HEK293 (cell line): Measurements from ENCODE around the gene PHACTR2.

Source experiments
- CTCF ChIA-PET: fragments of 350-600 bp; formaldehyde crosslinking; extraction: SDS; loops from one replicate; lab custom pipeline; 2021; ENCODE audit warnings: antibody characterized with exemption; lab: Yijun Ruan, JAX
- POLR2A ChIA-PET: fragments of 300-600 bp; formaldehyde crosslinking; extraction: SDS; loops from one replicate; lab custom pipeline; 2020; ENCODE audit warnings: antibody characterized with exemption, inconsistent platforms; lab: Yijun Ruan, JAX
- H3K27ac ChIP-seq: fragments of 200-500 bp; sonication (Bioruptor generic); 2 replicates; pipeline ENCODE4 v1.5.1; 2014; ENCODE audit warnings: low read depth, low read length, control low read depth, inconsistent platforms; ENCODE audit errors: extremely low read depth
- H3K36me3 ChIP-seq, 2 experiments: fragments of 200-500 bp in 1 of 2; sonication (Bioruptor generic) in 1 of 2; 1 replicate in 1 of 2; 2 replicates in 1 of 2; pipeline ENCODE4 v1.5.1; 2014 to 2017; ENCODE audit warnings: inconsistent platforms in 2 of 2, low read length in 2 of 2; ENCODE audit not compliant: control insufficient read depth in 2 of 2, insufficient read depth in 1 of 2
- H3K4me1 ChIP-seq: fragments of 200-500 bp; sonication (Bioruptor generic); 2 replicates; pipeline ENCODE4 v1.5.1; 2014; ENCODE audit warnings: mild to moderate bottlenecking, low read length, inconsistent platforms; ENCODE audit not compliant: control insufficient read depth, insufficient read depth
- H3K4me3 ChIP-seq: 2 replicates; pipeline ENCODE4 v1.5.1; 2011; ENCODE audit warnings: low read depth, mild to moderate bottlenecking, control low read depth, low read length, moderate library complexity
- H3K9me3 ChIP-seq: fragments of 200-500 bp; sonication (Bioruptor generic); 2 replicates; pipeline ENCODE4 v1.5.1; 2014; ENCODE audit warnings: low read depth, low read length, inconsistent platforms; ENCODE audit not compliant: control insufficient read depth, insufficient read depth
- GLI2 ChIP-seq: fragments of 450-650 bp; formaldehyde crosslinking; IDR thresholded peaks from 2 replicates; pipeline ENCODE4; 2017; ENCODE audit warnings: missing biosample characterization, missing genetic modification characterization, low read depth, borderline replicate concordance
- IKZF3 ChIP-seq: fragments of 450-650 bp; IDR thresholded peaks from 2 replicates; pipeline ENCODE4 v1.5.0; 2018; ENCODE audit warnings: missing biosample characterization, mild to moderate bottlenecking, missing genetic modification characterization, moderate library complexity
- KLF1 ChIP-seq: fragments of 450-650 bp; formaldehyde crosslinking; IDR thresholded peaks from 2 replicates; pipeline ENCODE4 v1.5.1; 2016; ENCODE audit warnings: missing biosample characterization, missing genetic modification characterization
- KLF7 ChIP-seq: fragments of 450-650 bp; formaldehyde crosslinking; IDR thresholded peaks from 2 replicates; pipeline ENCODE4 v1.5.1; 2016; ENCODE audit warnings: missing biosample characterization, missing genetic modification characterization, borderline replicate concordance
- MYNN ChIP-seq: fragments of 450-650 bp; formaldehyde crosslinking; IDR thresholded peaks from 2 replicates; pipeline ENCODE4 v1.5.1; 2016; ENCODE audit warnings: missing biosample characterization, missing genetic modification characterization, borderline replicate concordance
- MZF1 ChIP-seq: fragments of 450-650 bp; formaldehyde crosslinking; IDR thresholded peaks from 2 replicates; pipeline ENCODE4 v1.5.1; 2017; ENCODE audit warnings: missing biosample characterization, missing genetic modification characterization, borderline replicate concordance
- WT1 ChIP-seq: fragments of 450-650 bp; formaldehyde crosslinking; IDR thresholded peaks from 2 replicates; pipeline ENCODE4 v1.5.1; 2016; ENCODE audit warnings: missing biosample characterization, missing genetic modification characterization
- ZBTB20 ChIP-seq: fragments of 450-650 bp; formaldehyde crosslinking; IDR thresholded peaks from 2 replicates; pipeline ENCODE4 v1.5.1; 2016; ENCODE audit warnings: missing biosample characterization, missing genetic modification characterization
- ZIC2 ChIP-seq: fragments of 450-650 bp; formaldehyde crosslinking; IDR thresholded peaks from 2 replicates; pipeline ENCODE4 v1.5.1; 2016; ENCODE audit warnings: missing biosample characterization, missing genetic modification characterization
- ZNF138 ChIP-seq: fragments of 450-650 bp; formaldehyde crosslinking; IDR thresholded peaks from 2 replicates; pipeline ENCODE4 v1.5.1; 2016; ENCODE audit warnings: missing biosample characterization, missing genetic modification characterization, borderline replicate concordance
- ZNF223 ChIP-seq: fragments of 450-650 bp; formaldehyde crosslinking; IDR thresholded peaks from 2 replicates; pipeline ENCODE4 v1.5.1; 2016; ENCODE audit warnings: missing biosample characterization, missing genetic modification characterization
- ZNF24 ChIP-seq: fragments of 450-650 bp; formaldehyde crosslinking; IDR thresholded peaks from 2 replicates; pipeline ENCODE4 v1.5.1; 2016; ENCODE audit warnings: missing biosample characterization, missing genetic modification characterization
- ZNF266 ChIP-seq: fragments of 450-650 bp; formaldehyde crosslinking; IDR thresholded peaks from 2 replicates; pipeline ENCODE4 v1.5.1; 2016; ENCODE audit warnings: missing biosample characterization, missing genetic modification characterization, low read depth
- ZNF37A ChIP-seq: fragments of 450-650 bp; IDR thresholded peaks from 2 replicates; pipeline ENCODE4 v1.5.1; 2018; ENCODE audit warnings: missing biosample characterization, missing genetic modification characterization
- ZNF426 ChIP-seq: fragments of 450-650 bp; formaldehyde crosslinking; IDR thresholded peaks from 2 replicates; pipeline ENCODE4 v1.5.1; 2017; ENCODE audit warnings: missing biosample characterization, missing genetic modification characterization, mild to moderate bottlenecking, inconsistent platforms, moderate library complexity
- ZNF596 ChIP-seq: fragments of 450-650 bp; IDR thresholded peaks from 2 replicates; pipeline ENCODE4 v1.5.0; 2018; ENCODE audit warnings: missing biosample characterization, mild to moderate bottlenecking, missing genetic modification characterization, moderate library complexity
- ZNF658 ChIP-seq: fragments of 450-650 bp; formaldehyde crosslinking; IDR thresholded peaks from 2 replicates; pipeline ENCODE4; 2016; ENCODE audit warnings: missing biosample characterization, missing genetic modification characterization
- ZNF701 ChIP-seq: fragments of 450-650 bp; formaldehyde crosslinking; IDR thresholded peaks from 2 replicates; pipeline ENCODE4 v1.5.1; 2016; ENCODE audit warnings: missing biosample characterization, missing genetic modification characterization
- ZNF837 ChIP-seq: fragments of 450-650 bp; formaldehyde crosslinking; IDR thresholded peaks from 2 replicates; pipeline ENCODE4 v1.5.1; 2016; ENCODE audit warnings: missing biosample characterization, missing genetic modification characterization
- TF ChIP-seq, protein P1 (sequence below): fragments of 450-650 bp; formaldehyde crosslinking; IDR thresholded peaks from 2 replicates; pipeline ENCODE4 v1.5.1; 2016; ENCODE audit warnings: missing biosample characterization, missing genetic modification characterization
- TF ChIP-seq, protein P2 (sequence below): fragments of 450-650 bp; formaldehyde crosslinking; IDR thresholded peaks from 2 replicates; pipeline ENCODE4 v1.5.1; 2016; ENCODE audit warnings: missing biosample characterization, missing genetic modification characterization
- TF ChIP-seq, protein P3 (sequence below): fragments of 450-650 bp; formaldehyde crosslinking; IDR thresholded peaks from 2 replicates; pipeline ENCODE4 v1.5.1; 2017; ENCODE audit warnings: missing biosample characterization, missing genetic modification characterization
- TF ChIP-seq, protein P4 (sequence below): fragments of 450-650 bp; formaldehyde crosslinking; IDR thresholded peaks from 2 replicates; pipeline ENCODE4; 2016; ENCODE audit warnings: missing biosample characterization, missing genetic modification characterization
- TF ChIP-seq, protein P5 (sequence below): fragments of 450-650 bp; formaldehyde crosslinking; IDR thresholded peaks from 2 replicates; pipeline ENCODE4 v1.5.1; 2016; ENCODE audit warnings: missing biosample characterization, missing genetic modification characterization

Gene PHACTR2

DNA sequence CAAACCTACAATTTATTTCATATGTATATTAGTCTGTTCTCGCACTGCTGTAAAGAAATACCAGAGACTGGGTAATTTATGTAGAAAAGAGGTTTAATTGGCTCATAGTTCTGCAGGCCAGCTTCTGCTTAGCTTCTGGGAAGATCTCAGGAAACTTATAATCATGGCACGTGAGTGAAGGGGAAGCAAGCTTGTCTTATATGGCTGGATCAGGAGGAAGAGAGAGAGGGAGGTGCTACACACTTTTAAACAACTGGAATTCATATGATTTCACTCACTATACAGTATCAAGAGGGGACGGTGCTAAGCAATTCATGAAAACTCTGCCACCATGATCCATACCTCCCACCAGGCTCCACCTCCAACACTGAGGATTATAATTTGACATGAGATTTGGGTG lies 29.9 kb downstream of the PHACTR2 start:
- H3K9me3 ChIP-seq: no peaks in the 10 kb centered on the region
- ChIA-PET POLR2A (no interaction called here), CTCF (no interaction called here)
- H3K36me3 ChIP-seq: no peaks in the 10 kb centered on the region
- no peaks in the 10 kb centered on the region for H3K4me1 ChIP-seq
- H3K4me3 ChIP-seq: no peak overlapping the region
- TF ChIP-seq, protein P1, sequence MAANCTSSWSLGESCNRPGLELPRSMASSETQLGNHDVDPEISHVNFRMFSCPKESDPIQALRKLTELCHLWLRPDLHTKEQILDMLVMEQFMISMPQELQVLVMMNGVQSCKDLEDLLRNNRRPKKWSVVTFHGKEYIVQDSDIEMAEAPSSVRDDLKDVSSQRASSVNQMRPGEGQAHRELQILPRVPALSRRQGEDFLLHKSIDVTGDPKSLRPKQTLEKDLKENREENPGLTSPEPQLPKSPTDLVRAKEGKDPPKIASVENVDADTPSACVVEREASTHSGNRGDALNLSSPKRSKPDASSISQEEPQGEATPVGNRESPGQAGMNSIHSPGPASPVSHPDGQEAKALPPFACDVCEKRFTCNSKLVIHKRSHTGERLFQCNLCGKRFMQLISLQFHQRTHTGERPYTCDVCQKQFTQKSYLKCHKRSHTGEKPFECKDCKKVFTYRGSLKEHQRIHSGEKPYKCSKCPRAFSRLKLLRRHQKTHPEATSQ (tag by site-specific recombination): no peak
- TF ChIP-seq ZBTB20 (tag by site-specific recombination): no peak
- no peak for TF ChIP-seq IKZF3 (tag by site-specific recombination)
- no peak for TF ChIP-seq GLI2 (tag by site-specific recombination)
- TF ChIP-seq WT1: no peak
- TF ChIP-seq ZNF658: no peak
- TF ChIP-seq, protein P2, sequence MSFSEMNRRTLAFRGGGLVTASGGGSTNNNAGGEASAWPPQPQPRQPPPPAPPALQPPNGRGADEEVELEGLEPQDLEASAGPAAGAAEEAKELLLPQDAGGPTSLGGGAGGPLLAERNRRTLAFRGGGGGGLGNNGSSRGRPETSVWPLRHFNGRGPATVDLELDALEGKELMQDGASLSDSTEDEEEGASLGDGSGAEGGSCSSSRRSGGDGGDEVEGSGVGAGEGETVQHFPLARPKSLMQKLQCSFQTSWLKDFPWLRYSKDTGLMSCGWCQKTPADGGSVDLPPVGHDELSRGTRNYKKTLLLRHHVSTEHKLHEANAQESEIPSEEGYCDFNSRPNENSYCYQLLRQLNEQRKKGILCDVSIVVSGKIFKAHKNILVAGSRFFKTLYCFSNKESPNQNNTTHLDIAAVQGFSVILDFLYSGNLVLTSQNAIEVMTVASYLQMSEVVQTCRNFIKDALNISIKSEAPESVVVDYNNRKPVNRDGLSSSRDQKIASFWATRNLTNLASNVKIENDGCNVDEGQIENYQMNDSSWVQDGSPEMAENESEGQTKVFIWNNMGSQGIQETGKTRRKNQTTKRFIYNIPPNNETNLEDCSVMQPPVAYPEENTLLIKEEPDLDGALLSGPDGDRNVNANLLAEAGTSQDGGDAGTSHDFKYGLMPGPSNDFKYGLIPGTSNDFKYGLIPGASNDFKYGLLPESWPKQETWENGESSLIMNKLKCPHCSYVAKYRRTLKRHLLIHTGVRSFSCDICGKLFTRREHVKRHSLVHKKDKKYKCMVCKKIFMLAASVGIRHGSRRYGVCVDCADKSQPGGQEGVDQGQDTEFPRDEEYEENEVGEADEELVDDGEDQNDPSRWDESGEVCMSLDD (tag by site-specific recombination): no peak
- no peak overlapping the region for H3K27ac ChIP-seq

DNA sequence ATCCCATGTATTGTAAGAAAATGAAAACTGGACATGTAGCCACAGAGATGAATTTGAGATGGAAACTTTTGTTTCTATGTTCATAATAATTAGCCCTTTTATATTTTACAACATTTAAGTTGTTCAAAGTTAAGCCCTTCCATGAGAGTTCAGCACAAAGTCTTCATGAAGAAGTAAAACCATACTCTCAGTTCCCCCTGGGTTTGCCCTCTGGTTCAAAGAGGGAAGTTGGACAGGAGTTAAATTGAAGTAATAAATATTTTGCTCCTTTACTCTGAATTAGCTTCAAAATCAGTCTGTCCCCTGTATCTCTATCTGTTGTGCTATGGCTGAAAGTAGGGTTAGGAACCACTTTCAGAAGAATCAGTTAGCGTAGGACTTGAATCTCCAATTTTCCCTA lies 31.1 kb downstream of the PHACTR2 start:
- Histone ChIP-seq H3K4me3 (no peak overlapping the region), H3K27ac (no peak overlapping the region), H3K4me1 (no peaks in the 10 kb centered on the region)
- TF ChIP-seq KLF1 (tag by site-specific recombination) (no peak), ZIC2 (tag by site-specific recombination) (no peak), MZF1 (no peak), ZNF24 (tag by site-specific recombination) (no peak), ZNF837 (no peak), ZNF596 (tag by site-specific recombination) (no peak), ZNF37A (no peak), ZNF701 (tag by site-specific recombination) (no peak), GLI2 (tag by site-specific recombination) (no peak), ZNF266 (tag by site-specific recombination) (no peak), MYNN (tag by site-specific recombination) (no peak), KLF7 (no peak), ZNF426 (tag by site-specific recombination) (no peak), ZNF223 (tag by site-specific recombination) (no peak), ZNF138 (no peak)
- TF ChIP-seq, protein P3, sequence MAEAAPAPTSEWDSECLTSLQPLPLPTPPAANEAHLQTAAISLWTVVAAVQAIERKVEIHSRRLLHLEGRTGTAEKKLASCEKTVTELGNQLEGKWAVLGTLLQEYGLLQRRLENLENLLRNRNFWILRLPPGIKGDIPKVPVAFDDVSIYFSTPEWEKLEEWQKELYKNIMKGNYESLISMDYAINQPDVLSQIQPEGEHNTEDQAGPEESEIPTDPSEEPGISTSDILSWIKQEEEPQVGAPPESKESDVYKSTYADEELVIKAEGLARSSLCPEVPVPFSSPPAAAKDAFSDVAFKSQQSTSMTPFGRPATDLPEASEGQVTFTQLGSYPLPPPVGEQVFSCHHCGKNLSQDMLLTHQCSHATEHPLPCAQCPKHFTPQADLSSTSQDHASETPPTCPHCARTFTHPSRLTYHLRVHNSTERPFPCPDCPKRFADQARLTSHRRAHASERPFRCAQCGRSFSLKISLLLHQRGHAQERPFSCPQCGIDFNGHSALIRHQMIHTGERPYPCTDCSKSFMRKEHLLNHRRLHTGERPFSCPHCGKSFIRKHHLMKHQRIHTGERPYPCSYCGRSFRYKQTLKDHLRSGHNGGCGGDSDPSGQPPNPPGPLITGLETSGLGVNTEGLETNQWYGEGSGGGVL: no peak
- TF ChIP-seq, protein P4, sequence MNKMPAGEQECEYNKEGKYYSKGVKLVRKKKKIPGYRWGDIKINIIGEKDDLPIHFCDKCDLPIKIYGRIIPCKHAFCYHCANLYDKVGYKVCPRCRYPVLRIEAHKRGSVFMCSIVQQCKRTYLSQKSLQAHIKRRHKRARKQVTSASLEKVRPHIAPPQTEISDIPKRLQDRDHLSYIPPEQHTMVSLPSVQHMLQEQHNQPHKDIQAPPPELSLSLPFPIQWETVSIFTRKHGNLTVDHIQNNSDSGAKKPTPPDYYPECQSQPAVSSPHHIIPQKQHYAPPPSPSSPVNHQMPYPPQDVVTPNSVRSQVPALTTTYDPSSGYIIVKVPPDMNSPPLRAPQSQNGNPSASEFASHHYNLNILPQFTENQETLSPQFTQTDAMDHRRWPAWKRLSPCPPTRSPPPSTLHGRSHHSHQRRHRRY (tag by site-specific recombination): no peak
- TF ChIP-seq, protein P5, sequence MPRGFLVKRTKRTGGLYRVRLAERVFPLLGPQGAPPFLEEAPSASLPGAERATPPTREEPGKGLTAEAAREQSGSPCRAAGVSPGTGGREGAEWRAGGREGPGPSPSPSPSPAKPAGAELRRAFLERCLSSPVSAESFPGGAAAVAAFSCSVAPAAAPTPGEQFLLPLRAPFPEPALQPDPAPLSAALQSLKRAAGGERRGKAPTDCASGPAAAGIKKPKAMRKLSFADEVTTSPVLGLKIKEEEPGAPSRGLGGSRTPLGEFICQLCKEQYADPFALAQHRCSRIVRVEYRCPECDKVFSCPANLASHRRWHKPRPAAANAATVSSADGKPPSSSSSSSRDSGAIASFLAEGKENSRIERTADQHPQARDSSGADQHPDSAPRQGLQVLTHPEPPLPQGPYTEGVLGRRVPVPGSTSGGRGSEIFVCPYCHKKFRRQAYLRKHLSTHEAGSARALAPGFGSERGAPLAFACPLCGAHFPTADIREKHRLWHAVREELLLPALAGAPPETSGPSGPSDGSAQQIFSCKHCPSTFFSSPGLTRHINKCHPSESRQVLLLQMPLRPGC (tag by site-specific recombination): no peak
- TF ChIP-seq, all 188 proteins: peak for 0
- POLR2A ChIA-PET: no interaction called here
- CTCF ChIA-PET: no interaction called here
- H3K9me3 ChIP-seq: no peaks in the 10 kb centered on the region
- peaks cover 0 to 4% of the 10 kb centered on the region in 2 experiments; a peak in 1 of 3 replicates for H3K36me3 ChIP-seq
